GM18867 (cell line): Measurements from ENCODE around the gene CIB4.

Experiments
- ATAC-seq: cut with Tn5 transposase; IDR thresholded peaks from one replicate; pipeline ENCODE4 v1.9.1; 2021; ENCODE audit warnings: mild to moderate bottlenecking, moderate library complexity; ENCODE audit not compliant: unreplicated experiment

Gene CIB4

DNA sequence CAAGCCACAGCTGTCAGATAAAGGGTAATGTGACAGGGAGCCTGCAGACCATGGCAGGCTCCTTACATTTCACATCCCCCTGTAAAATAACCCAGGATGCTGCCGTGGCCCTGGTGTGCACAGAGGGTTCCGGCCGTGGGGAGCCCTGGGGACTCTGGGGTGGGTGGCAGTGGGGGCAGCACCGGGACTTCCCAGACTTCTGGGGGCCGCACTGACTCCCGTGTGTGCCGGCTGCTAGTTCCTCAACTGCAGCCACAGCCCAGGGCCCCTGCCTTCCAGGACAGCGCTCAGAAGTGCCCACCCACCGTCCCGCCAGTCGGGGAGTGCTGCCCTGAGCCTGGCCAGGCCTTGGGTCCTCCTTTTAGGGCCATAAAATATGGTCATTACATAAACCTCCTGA, 56.5 kb downstream of the CIB4 start:
- no peak for ATAC-seq

DNA sequence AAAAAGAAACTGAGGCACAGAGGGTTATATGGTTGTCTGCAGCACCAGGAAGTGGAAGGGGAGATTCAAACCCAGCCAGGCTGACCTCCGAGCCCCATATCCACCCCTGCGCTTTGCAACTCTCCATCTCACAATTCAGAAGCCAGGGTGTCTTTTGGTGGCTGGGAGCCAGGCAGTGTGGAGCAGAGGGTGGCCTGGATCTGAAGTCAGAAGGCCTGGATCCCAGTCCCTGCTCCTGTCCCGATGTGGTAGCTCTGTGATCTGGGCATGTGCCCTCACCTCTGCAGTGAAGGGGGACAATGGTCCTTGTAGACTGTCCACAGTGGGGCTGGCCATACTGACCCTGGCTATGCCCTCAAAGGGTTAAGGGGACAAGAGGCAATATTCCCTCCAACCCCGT, 57.0 kb downstream of the CIB4 start:
- no peak for ATAC-seq

DNA sequence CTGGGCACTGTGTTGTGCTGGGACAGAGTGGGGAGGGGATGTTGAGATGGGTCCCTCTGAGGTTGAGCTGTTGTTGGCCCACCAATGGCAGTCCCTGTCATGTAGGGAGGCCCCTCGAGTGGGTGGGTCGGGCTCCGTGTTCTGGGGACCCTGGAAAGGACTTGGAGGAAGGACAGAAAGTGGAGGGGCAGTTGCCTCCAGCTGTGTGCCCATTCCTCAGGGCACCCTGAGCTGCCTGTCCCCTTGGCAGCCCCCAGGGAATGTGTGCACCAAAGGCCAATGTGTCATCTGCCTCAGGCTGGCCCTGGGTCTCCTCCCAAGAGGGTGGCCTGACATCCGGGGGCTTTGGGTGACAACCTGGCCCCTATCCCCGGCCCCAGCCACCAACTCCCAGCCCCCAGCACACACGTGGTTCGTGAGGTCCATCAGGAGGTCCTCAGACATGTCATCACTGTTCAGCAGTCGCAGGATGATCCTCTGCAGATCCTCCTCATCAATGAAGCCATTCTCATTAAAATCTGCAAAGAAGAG, 57.7 kb downstream of the CIB4 start:
- ATAC-seq: no peak

DNA sequence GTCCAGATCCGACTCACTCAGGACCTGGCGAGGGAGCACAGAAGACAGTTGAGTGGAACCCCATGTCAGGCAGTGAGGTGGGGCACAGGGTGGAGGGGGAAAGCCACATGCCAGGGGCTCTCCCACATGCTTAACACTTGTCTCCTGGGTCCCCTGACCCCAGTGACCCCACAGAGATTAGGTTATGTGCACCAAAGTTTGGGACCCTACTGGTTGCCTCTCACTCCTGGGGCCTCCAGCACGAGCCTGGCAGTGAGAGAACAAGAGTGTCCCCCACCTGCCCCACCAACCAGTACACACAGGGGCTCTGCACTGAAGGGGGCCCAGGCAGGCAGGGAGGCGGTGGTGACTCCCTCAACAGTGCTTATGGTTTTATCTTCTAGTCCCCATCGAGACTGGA, 58.3 kb downstream of the CIB4 start:
- no peak for ATAC-seq

DNA sequence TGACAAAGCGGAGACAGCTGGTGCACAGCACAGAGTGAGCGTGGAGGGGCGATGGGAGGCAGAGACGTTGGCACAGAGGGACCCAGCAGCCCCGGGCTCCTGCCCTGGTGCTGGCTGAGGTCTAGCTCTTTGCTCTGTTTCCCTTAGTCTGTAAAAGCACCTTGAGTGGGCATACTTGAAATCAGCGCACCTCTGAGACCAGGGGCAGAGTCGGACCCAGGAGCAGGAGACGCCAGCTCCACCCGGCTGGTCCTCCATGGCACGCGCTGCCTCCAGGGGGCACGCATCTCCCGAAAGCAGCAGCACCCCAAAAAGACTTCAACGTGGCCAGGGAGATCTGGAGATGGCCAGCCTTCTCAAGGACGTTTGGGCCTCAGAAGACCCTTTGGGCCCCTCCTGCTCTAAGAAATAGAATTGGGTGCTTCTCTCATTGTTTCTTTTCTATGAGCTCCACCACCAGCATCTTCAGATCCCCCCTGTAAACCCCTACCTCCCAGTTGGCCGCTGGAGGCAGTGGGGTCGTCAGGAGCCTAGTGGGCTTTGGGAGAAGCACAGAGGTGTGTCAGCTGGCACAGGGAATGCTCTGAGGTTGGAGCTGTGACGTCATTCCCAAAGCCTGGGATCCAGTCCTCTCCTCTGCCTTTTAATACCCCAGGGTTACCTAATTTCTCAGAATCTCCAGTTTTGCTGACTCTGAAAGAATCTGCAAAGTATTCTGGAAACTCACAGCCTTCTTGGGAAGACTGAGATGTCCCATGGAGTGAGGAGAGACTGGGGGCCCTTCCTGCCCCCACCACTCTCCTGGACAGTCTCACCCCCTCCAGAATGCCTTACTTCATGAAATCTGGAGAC, 58.9 kb downstream of the CIB4 start:
- no peak for ATAC-seq

DNA sequence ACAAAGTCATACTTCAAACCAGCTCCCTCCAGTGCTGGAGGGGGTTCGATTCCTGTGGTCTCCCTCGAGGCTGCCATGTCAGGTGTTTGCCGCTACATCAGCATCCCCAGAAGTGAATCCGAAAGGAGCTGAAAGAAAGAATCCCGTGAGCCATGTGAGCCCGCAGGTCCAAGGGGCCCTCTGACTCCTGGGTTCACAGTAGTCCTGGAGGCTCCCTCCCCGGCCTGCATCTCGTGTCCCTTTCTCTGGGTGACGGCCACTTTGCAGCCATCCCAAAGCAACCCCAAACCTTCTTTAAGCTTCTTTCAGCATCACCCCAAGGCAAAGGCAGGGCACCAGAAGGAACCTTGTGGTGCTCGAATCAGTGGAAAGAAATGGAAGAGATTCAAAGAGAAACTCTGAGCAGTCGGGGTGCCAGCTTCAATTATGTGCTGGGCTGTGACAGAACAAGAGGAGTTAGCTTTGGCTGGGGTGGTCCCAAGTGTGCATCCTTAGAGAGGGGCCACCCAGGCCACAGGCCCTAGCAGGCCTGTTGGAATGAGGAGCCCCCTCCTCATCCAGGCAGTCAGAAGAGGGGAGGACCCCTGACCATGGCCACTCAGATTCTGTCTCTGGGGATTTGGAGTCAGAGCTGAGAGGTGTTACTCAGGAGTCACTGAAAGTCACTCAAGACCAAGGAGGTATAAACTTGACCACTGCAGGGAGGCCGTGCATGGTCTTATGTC, 59.7 kb downstream of the CIB4 start:
- no peak for ATAC-seq

DNA sequence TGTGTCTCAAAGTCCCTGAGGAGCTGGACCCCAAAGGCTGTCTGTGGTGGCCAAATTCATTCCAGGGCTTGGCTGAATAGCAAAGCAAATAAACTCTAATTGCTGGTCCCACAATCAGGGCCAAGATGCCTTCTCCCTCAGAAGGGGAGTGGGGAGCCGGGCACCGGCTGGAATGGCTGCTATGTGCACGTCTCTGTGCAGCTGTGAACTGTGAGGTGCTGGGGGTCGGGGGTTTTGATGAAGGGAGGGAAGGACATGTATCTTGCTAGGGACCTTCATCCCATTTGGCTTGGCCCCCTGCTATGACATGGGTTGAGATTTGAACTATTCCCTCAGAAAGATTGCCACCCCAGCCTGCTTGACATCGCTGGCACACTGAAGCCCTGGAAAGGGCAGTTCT, 60.4 kb downstream of the CIB4 start:
- no peak for ATAC-seq

DNA sequence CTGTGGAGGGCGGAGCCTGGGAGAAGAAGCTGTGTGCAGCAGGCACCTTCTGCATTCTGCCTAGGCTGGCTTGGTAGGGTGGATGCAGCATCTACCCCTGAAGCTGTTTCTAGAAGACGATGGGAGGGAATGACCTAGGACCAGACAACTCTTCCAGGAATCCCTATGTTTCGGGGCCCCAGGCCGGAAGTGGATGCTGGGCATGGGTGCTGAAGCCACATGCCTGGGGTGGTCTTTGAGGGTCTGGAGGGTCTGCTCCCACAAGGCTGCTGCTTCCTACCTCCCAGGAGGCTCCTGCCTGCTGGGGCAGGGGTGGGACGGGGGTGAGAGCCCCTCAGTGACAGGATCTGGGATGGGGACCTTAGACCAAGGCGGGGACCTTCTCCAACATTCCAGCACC, 61.0 kb downstream of the CIB4 start:
- no peak for ATAC-seq

DNA sequence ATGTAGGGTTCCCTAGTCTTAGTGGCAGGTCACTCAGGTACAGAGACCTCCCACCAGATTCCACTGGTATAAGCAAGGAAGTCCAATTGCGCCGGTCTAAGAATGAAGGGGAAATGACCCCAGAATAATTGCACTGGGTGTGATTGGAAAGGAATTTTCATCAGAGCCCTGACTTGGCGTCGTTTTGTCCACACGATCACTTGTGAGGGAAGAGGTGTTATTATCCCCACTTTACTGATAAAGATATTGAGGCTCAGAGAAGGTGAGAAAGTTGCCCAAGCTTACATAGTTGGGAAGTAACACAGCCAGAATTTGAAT, 61.5 kb downstream of the CIB4 start:
- ATAC-seq: no peak

DNA sequence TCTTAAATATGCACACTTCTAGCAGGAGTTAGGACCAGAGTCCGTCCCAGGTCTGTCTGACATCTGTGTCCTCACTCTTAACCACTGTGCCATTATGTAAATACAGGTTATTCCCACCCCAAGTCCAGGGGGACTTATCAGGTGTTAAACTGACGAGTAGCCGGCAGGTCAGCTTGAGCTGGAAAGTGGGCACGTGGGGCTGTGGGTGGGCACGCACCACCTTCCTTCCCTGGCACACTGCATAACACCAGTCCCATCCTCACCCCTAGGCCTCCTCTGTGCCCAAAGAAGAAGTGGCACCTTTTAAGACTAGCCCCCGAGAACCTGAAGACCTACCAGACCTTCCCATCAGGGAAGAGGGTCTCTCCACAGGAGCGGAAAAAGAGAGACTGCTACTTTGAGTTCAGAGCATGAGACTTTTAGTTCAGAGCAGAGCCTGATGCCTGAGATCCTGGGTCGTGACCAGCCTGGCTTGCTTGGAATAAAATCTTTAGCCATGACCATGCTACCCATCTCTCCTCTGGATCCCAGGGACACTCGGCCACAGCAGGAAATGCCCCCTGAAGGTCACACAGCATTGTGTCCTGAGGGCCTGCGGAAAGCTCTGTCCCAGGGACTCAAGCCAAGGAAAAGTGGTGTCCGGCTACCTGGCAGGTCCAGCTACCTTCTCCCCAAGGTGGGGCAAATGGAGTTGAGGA, 62.0 kb downstream of the CIB4 start:
- no peak for ATAC-seq

DNA sequence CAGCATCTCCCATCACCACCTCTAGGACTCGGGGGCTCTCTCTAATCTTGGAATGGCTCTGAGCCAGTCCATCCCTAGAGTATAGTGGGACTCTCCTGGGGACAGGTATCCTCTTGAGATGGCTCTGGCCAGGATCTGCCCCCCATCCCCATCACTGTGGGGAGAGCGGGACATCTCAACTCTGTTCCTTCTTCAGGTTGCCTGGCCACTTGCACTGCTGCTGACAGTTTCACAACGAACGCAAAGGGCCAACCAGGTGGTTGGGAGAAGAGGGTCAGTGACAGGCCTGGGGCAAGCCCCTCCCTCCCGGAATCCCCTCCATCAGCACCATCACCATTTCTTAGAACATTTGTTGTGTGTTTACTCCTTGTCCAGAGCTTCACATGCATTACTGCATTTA, 62.6 kb downstream of the CIB4 start:
- ATAC-seq: no peak

DNA sequence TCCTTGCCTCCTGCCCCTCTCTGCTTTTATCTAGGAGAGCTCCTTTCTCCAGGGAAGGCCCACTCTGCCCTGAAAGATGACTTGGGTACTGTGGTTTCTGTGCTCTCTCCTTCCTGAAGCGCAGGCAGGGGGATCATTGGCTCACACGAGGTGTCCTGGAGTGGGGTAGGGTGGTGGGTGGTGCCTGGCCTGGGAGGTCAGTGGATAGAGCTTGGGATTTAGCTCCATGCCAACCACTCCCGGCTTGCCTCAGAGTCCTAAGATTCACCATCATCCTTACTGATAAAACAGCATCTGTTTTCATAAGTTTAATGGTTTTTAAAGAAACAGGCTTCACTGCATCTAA, 63.1 kb downstream of the CIB4 start:
- ATAC-seq: no peak

DNA sequence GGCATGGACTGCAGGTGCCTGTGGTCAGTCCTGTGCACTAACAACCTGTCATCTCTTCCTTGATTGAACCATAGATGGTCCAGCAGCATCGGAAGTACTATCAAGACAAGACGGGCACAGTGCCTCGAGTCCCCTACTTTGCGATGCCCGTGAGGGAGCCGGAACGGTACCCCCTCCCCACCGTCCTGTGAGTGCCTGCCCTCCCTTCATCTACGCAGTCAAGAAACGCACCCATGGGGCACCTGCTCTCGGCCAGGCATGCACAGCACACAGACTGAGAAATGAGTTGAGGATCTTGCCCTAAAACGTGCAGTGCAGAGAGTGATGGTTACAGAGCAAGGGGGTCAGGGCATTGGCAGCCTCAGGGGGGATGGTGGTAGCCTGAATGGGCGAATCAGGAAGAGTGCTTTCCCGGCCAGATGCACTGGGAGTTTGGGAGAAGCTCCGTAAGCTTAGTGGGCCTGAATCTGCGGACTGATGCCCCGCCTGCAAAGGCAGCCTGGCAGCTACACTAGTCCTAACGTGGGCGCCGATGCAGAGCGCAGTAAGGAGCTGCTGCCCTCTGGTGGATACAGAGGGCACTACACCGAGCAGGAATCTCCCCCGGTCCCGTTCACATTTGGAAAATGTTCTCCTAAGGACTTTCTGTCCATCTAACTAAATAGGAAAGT, 63.6 kb downstream of the CIB4 start:
- ATAC-seq: no peak

DNA sequence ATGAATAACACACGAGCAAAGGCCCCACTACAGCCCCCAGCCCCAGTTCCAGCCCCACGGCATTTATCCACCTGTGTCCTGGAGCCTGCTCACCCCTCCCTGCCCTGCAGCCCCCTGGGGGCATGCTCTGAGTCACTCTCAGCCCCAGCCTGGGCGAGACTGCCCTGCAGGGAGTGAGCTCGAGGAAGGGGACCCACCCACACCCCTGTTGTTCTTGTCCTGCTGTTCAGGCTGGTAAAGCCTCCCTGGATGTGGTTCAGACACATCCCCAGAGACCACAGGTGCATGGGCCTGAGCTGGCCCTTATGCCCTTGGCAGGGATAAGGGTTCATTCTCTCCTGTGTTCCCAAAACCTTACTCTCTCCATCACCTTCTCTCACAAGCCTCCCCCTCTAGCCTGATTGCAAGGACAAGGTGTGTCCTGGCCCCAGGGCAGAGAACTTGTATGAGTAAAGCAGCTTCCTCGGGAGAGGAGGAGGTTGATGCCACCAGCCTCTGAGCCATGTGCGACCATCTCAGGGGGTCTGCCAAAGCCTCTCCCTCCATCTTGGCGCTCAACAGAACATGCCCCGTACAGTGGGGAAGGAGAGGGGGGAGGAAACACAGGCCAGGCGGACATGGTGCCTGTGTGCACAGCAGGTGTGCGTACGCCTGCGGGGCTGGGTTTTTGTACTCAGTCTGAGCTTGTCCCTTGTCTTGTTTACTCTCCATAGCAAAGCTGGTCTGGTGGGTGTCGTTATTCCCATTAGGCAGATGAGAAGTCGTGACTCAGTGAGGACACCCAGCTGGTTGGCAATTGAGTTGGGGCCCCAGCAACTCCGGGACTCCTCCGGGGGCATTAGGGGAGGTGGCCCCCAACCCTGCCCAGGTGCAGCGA, 64.4 kb downstream of the CIB4 start:
- no peak for ATAC-seq

DNA sequence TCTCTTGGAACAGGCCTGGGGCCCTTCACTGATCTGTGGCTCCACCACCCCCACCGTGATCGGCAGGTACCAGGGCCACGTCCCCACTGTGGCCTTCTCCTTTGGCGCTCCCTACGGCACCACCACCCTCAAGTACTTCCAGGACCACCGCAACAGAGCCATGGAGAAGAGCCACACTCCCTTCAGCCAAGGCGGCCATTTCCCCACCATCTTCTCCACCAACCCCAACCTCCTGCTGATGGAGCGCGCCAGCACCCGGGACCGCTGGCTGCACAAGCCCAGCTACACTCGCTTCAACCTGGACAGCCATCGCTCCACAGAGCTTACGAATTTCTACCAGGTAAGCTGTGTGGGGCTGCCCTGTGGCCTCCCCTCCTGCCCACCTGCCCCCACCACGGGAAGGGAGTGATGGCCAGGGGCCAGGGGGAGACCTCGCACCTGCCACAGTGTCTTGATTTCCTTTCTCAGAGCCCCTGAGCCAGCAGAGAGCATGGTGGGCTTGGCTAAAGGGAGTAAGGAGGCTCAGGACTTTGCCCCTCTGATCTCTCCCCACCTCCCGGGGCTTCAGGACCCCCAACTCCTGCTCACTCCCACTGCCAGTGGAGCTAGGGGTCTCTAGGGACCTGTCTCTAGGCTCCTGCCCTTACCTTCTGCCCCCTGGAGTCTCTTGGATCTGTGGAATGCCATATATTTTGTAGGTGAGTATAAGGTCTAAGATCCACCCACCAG, 65.2 kb downstream of the CIB4 start:
- ATAC-seq: no peak

DNA sequence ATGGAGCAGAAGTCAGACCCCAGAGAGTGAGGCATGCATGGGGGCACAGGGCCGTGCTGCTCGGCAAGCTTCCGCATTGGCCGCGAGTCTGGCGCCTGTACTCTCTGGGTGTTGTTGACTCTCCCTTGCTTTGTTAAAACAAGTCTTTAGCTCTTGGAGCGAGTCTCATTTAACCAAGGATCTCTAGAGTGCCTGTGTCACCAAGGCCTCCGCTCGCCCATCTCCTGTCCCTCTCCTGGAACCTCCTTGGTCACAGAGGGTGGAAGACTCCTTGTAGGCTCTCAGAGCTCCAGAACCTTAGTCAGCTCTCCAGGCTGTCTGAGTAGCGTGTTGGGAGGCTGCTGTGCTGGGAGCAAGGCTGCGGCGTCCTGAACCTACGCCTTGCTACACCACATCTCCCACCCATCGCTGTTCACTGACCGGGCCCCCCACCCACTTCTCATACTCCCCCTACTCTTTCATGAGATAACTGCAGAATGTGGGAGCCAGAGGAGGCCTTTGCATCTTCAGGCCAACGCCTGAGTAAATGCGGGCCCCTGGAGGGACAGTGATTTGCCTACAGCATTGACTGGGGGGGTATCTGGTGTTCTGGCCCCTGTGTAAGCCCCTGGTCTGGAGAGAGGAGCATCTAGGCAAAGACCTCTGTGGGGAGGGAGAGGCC, 66.1 kb downstream of the CIB4 start:
- ATAC-seq: no peak

DNA sequence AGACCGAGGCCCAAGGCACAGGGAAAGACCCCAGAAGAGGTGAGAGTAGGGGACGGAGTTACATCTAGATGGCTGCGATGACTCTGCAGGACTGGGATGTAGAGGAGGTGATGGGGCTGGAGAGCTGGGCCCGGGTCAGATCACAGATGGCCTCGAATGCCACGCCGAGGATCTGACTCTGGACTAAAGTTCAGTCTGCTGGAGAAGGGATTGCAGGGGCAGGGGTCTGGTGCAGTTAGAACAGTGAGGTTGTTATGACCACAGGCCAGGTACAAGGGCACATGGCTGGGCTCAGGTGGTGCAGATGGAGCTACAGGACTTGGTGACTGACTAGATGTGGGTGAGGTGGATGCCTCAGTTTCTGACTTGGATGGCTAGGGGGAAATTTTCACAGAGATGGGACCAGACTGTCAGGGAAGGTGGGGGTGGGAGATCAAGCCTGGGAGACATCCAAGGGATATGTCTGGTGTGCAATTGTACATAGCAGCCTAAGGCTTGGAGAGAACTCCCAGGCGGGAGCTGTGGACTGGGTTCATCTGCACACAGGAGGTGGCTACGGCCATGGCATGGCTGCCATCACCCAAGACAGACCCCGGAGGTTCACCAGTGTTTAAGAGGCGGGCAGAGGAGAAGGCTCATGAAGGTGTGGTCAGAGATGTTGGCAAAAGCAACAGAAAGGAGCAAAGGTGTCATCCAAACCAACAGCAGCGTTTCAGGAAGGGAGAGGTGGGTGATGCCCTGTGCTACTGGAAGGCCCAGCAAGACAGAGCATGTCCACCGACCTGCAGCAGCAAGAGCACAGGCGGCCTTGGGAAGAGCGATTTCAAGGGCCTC, 66.9 kb downstream of the CIB4 start:
- ATAC-seq: no peak

DNA sequence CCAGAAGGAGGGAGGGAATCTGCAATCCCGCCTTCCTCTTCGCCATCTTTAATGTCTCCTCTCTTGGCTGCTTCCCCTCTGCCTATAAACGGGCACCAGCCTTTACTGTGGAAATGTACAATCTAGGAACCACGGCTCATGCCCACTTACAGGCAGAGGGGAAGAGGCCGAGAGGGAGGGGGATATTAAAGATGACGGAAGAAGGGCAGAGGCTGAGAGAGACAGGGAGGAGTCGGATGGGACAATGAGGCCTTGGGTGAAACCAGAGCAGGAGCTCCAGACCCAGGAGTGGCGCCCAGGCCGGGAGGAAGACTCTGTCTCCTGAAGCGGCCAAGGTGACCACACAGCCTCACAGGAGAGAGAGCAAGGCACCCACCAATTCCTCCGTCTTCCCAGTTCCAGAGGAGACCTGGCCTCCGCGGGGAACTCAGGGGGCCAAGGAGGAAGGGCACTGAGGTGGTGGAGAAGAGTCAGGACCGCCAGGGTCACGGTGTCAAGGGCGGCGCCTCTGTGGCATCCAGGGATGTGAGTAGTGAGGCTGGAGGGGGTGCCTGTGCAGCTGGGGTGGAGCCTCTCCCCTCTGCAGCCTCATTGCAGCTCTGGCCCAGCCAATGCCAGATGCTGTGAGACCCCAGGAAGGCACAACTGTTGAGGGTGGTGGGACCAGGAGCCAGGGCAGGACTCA, 67.8 kb downstream of the CIB4 start:
- ATAC-seq: no peak
